ENCODE data around the gene DRC7. TPM values are rescaled to one million over a fixed set of nuclear protein-coding genes. Genes with fewer than 3 reads are reported as not detected.
"Not testable (repeated sequence)": the region's sequence is repeated elsewhere in the genome, so short reads cannot be mapped to it uniquely, and the experiment has no call there.

DRC7 gene
- total RNA-seq, 1 experiment from 2014 or later, result not detected

DNA sequence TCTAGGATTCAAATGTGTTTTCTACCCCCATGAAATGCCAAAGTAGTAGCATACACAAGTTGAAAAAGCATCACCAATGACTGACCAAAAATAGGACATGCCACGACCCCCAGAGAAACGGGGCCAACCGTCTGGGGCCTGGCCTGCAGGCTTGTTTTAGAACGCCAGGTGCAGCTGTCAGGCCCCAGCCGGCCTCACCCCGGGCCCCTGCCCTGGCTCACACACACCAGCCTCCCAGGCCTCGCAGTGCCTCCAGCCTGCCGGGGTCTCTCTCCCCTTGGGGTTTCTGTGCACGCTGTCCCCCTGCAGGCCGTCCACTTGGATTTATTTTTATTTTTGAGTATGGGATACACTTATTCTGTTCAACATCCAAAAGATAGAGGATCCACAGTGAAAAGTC lies 48.9 kb downstream of the DRC7 start:
- Mint-ChIP-seq H3K4me1 (ENCODE audit: insufficient read depth, unreplicated experiment) (no peaks in the 10 kb centered on the region), H3K9me3 (ENCODE audit: unreplicated experiment) (no peaks in the 10 kb centered on the region), H3K27ac (ENCODE audit: low read depth, unreplicated experiment) (no peak overlapping the region), H3K36me3 (ENCODE audit: insufficient read depth, unreplicated experiment) (peaks cover 15% of the 10 kb centered on the region), H3K4me3 (ENCODE audit: unreplicated experiment) (no peak overlapping the region), H3K27me3 (ENCODE audit: insufficient read depth, unreplicated experiment) (no peaks in the 10 kb centered on the region)
- ChIA-PET POLR2A (no interaction called here), CTCF (no interaction called here)
- TF ChIP-seq, protein P1, sequence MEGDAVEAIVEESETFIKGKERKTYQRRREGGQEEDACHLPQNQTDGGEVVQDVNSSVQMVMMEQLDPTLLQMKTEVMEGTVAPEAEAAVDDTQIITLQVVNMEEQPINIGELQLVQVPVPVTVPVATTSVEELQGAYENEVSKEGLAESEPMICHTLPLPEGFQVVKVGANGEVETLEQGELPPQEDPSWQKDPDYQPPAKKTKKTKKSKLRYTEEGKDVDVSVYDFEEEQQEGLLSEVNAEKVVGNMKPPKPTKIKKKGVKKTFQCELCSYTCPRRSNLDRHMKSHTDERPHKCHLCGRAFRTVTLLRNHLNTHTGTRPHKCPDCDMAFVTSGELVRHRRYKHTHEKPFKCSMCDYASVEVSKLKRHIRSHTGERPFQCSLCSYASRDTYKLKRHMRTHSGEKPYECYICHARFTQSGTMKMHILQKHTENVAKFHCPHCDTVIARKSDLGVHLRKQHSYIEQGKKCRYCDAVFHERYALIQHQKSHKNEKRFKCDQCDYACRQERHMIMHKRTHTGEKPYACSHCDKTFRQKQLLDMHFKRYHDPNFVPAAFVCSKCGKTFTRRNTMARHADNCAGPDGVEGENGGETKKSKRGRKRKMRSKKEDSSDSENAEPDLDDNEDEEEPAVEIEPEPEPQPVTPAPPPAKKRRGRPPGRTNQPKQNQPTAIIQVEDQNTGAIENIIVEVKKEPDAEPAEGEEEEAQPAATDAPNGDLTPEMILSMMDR (IDR thresholded peaks at IDR 0.05; ENCODE audit: unreplicated experiment), result no peak
- no peak for DNase-seq (ENCODE audit: unreplicated experiment)
- no TSS peak for BruUV-seq (replicated peaks)
- intact Hi-C loops (cut with micrococcal nuclease), result no loop called here

DNA sequence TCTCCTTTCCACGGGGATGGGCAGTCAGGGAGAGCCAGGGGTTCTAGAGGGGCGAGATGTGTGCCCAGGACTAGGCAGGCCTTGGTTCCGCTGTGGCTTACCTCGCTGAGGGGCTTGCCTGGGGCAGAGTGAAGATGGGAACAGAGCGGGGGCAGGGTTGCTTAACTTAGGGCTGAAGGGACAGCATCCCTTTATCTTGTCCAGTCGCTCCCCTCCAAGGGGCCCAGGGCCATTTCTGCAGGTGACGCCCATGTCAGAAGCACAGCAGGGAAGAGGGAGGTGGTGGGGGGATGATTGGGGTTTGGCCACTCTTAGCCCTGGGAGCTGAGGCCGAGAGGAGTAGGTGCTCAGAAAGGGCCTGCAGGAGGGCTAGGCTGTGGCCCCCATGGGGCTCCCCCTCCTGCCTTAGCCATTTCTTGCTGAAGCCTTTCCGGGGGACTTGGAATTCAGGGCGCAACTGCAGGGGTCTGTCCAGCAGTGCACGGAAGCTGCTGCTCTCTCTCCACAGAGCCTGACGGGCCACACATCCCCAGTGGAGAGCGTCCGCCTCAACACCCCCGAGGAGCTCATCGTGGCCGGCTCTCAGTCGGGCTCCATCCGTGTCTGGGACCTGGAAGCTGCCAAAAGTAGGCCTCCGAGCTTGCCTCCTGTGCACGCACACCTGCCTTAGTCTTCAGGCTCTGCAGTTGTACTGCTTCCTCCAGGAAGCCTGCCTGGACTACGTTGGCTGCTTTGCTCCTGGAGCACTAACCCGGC lies 49.5 kb downstream of the DRC7 start:
- H3K27ac Mint-ChIP-seq (ENCODE audit: low read depth, unreplicated experiment), result no peak overlapping the region
- TF ChIP-seq, protein P1 (IDR thresholded peaks at IDR 0.05; ENCODE audit: unreplicated experiment), result no peak
- POLR2A ChIA-PET, result no interaction called here
- intact Hi-C loops (cut with micrococcal nuclease), result no loop called here
- BruUV-seq (replicated peaks), result no TSS peak
- no peak for DNase-seq (ENCODE audit: unreplicated experiment)
- H3K36me3 Mint-ChIP-seq (ENCODE audit: insufficient read depth, unreplicated experiment), result peaks cover 15% of the 10 kb centered on the region
- no peaks in the 10 kb centered on the region for H3K27me3 Mint-ChIP-seq (ENCODE audit: insufficient read depth, unreplicated experiment)
- no peaks in the 10 kb centered on the region for H3K4me1 Mint-ChIP-seq (ENCODE audit: insufficient read depth, unreplicated experiment)
- CTCF ChIA-PET, result interaction anchor here (0.6 to 1.1 kb wide), 3 partner anchors 9 to 144 kb away, joined by 3 to 5 read pairs (median 3); partner anchors contain the start of gene KATNB1
- no peak overlapping the region for H3K4me3 Mint-ChIP-seq (ENCODE audit: unreplicated experiment)
- H3K9me3 Mint-ChIP-seq (ENCODE audit: unreplicated experiment), result no peaks in the 10 kb centered on the region

DNA sequence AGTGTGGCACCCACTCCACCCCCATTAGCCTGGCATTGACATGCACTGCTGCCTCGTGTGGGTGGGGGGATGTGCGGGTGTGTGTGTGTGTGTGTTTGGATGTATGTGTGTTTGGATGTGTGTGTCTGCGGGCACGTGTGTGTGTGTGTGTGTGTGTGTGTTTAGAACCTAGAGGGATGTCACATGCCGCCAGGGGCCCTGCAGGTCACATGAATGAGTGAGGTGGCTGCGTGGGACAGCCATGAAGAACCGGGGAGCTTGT lies 50.0 kb downstream of the DRC7 start:
- H3K27ac Mint-ChIP-seq (ENCODE audit: low read depth, unreplicated experiment), result no peak overlapping the region
- H3K27me3 Mint-ChIP-seq (ENCODE audit: insufficient read depth, unreplicated experiment), result no peaks in the 10 kb centered on the region
- DNase-seq (ENCODE audit: unreplicated experiment), result no peak
- H3K9me3 Mint-ChIP-seq (ENCODE audit: unreplicated experiment), result no peaks in the 10 kb centered on the region
- no peaks in the 10 kb centered on the region for H3K4me1 Mint-ChIP-seq (ENCODE audit: insufficient read depth, unreplicated experiment)
- no peak overlapping the region for H3K4me3 Mint-ChIP-seq (ENCODE audit: unreplicated experiment)
- intact Hi-C loops (cut with micrococcal nuclease), result no loop called here
- ChIA-PET POLR2A (no interaction called here), CTCF (interaction anchor here (0.6 to 1.1 kb wide), 3 partner anchors 9 to 145 kb away, joined by 3 to 5 read pairs (median 3); partner anchors contain the start of gene KATNB1)
- peaks cover 15% of the 10 kb centered on the region for H3K36me3 Mint-ChIP-seq (ENCODE audit: insufficient read depth, unreplicated experiment)
- TF ChIP-seq, protein P1 (IDR thresholded peaks at IDR 0.05; ENCODE audit: unreplicated experiment), result no peak
- no TSS peak for BruUV-seq (replicated peaks)

DNA sequence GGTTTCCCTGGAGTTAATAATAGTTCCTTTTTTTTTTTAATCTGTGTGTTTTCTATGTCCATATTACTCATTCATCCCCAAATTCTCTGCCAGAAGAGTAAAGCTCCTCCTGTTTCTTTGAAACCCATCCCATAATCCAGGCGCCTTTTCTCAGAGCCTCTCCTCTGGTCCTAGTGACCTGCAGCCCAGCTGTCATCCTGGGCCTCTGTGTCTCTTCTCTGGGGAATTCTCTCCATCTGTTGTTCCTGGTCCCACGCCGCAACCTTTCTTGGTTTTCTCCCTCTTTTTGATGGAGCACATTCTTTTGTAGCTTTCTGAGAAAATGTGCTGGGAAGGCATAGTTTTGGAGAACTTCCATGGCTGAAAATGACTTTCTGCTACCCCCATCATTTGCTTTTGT lies 51.2 kb downstream of the DRC7 start:
- ChIA-PET POLR2A (interaction anchor here (0.7 to 1.6 kb wide), 2 partner anchors 10 to 84 kb away, joined by 7 read pairs; partner anchors contain the start of gene KATNB1), CTCF (interaction anchor here (0.6 to 1.2 kb wide), 6 partner anchors 10 to 273 kb away, joined by 3 to 4 read pairs (median 4); no protein-coding TSS in a partner anchor)
- no peaks in the 10 kb centered on the region for H3K27me3 Mint-ChIP-seq (ENCODE audit: insufficient read depth, unreplicated experiment)
- H3K4me1 Mint-ChIP-seq (ENCODE audit: insufficient read depth, unreplicated experiment), result no peaks in the 10 kb centered on the region
- intact Hi-C loops (cut with micrococcal nuclease), result no loop called here
- H3K9me3 Mint-ChIP-seq (ENCODE audit: unreplicated experiment), result no peaks in the 10 kb centered on the region
- H3K27ac Mint-ChIP-seq (ENCODE audit: low read depth, unreplicated experiment), result no peak overlapping the region
- no TSS peak for BruUV-seq (replicated peaks)
- peaks cover 15% of the 10 kb centered on the region for H3K36me3 Mint-ChIP-seq (ENCODE audit: insufficient read depth, unreplicated experiment)
- H3K4me3 Mint-ChIP-seq (ENCODE audit: unreplicated experiment), result no peak overlapping the region
- DNase-seq (ENCODE audit: unreplicated experiment), result no peak
- TF ChIP-seq, protein P1 (IDR thresholded peaks at IDR 0.05; ENCODE audit: unreplicated experiment), result no peak

DNA sequence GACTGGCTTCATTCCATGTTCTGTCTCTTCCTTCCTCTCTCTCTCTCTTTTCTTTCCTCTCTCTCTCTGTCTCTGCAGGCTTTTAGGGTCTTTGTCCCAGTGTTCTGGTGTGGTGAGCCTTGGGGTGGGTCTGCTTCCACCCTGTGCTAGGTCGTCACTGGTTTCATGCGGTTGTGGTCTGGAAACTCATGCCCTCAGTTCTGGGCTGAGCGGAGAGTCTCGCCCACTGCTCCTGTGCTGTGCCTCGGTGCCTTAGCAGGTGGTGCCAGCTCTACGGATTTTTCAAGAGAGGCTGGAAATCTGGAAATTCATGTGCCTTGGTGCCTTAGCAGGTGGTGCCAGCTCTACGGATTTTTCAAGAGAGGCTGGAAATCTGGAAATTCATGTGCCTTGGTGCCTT lies 51.7 kb downstream of the DRC7 start:
- DNase-seq (ENCODE audit: unreplicated experiment); H3K4me1 Mint-ChIP-seq (ENCODE audit: insufficient read depth, unreplicated experiment); H3K9me3 Mint-ChIP-seq (ENCODE audit: unreplicated experiment); BruUV-seq (replicated peaks); H3K27me3 Mint-ChIP-seq (ENCODE audit: insufficient read depth, unreplicated experiment); H3K4me3 Mint-ChIP-seq (ENCODE audit: unreplicated experiment); intact Hi-C loops (cut with micrococcal nuclease); H3K27ac Mint-ChIP-seq (ENCODE audit: low read depth, unreplicated experiment): not testable (repeated sequence)
- H3K36me3 Mint-ChIP-seq (ENCODE audit: insufficient read depth, unreplicated experiment), result peaks cover 15% of the 10 kb centered on the region
- CTCF ChIA-PET, result interaction anchor here (0.6 to 1.2 kb wide), 5 partner anchors 10 to 171 kb away, joined by 3 to 4 read pairs (median 4); no protein-coding TSS in a partner anchor
- POLR2A ChIA-PET, result interaction anchor here (1.6 kb wide), 1 partner anchor 10 kb away, joined by 7 read pairs; the partner anchor contains the start of gene KATNB1

All from MCF 10A (cell line).